HEK293 (cell line): ENCODE measurements around the gene INPP4B.

Experiments
- CTCF ChIA-PET: fragments of 350-600 bp; formaldehyde crosslinking; extraction: SDS; loops from one replicate; lab custom pipeline; 2021; ENCODE audit warnings: antibody characterized with exemption; lab: Yijun Ruan, JAX
- POLR2A ChIA-PET: fragments of 300-600 bp; formaldehyde crosslinking; extraction: SDS; loops from one replicate; lab custom pipeline; 2020; ENCODE audit warnings: antibody characterized with exemption, inconsistent platforms; lab: Yijun Ruan, JAX
- H3K27ac ChIP-seq: fragments of 200-500 bp; sonication (Bioruptor generic); 2 replicates; pipeline ENCODE4 v1.5.1; 2014; ENCODE audit warnings: low read depth, low read length, control low read depth, inconsistent platforms; ENCODE audit errors: extremely low read depth
- H3K36me3 ChIP-seq, 2 experiments: fragments of 200-500 bp in 1 of 2; sonication (Bioruptor generic) in 1 of 2; 1 replicate in 1 of 2; 2 replicates in 1 of 2; pipeline ENCODE4 v1.5.1; 2014 to 2017; ENCODE audit warnings: inconsistent platforms in 2 of 2, low read length in 2 of 2; ENCODE audit not compliant: control insufficient read depth in 2 of 2, insufficient read depth in 1 of 2
- H3K4me1 ChIP-seq: fragments of 200-500 bp; sonication (Bioruptor generic); 2 replicates; pipeline ENCODE4 v1.5.1; 2014; ENCODE audit warnings: mild to moderate bottlenecking, low read length, inconsistent platforms; ENCODE audit not compliant: control insufficient read depth, insufficient read depth
- H3K4me3 ChIP-seq: 2 replicates; pipeline ENCODE4 v1.5.1; 2011; ENCODE audit warnings: low read depth, mild to moderate bottlenecking, control low read depth, low read length, moderate library complexity
- H3K9me3 ChIP-seq: fragments of 200-500 bp; sonication (Bioruptor generic); 2 replicates; pipeline ENCODE4 v1.5.1; 2014; ENCODE audit warnings: low read depth, low read length, inconsistent platforms; ENCODE audit not compliant: control insufficient read depth, insufficient read depth
- MEIS1 ChIP-seq: sonication (generic); formaldehyde crosslinking; IDR thresholded peaks from 2 replicates; pipeline ENCODE4 v1.8.1; 2022; ENCODE audit warnings: missing genetic modification reagents, mild to moderate bottlenecking, borderline replicate concordance
- MZF1 ChIP-seq: fragments of 450-650 bp; formaldehyde crosslinking; IDR thresholded peaks from 2 replicates; pipeline ENCODE4 v1.5.1; 2017; ENCODE audit warnings: missing biosample characterization, missing genetic modification characterization, borderline replicate concordance
- SETDB1 ChIP-seq: IDR thresholded peaks from one replicate; pipeline ENCODE4 v1.6.1; 2017; ENCODE audit warnings: mild to moderate bottlenecking, low read length, moderate library complexity, mixed read lengths; ENCODE audit not compliant: insufficient read length
- TCF7L2 ChIP-seq: IDR thresholded peaks from 2 replicates; pipeline ENCODE4 v1.6.1; 2011; ENCODE audit warnings: low read depth, mild to moderate bottlenecking, inconsistent platforms, low read length, moderate library complexity, borderline replicate concordance
- TRIM28 ChIP-seq: IDR thresholded peaks from 2 replicates; pipeline ENCODE4 v1.6.1; 2011; ENCODE audit warnings: low read length, control low read depth, borderline replicate concordance
- ZBTB20 ChIP-seq: fragments of 450-650 bp; formaldehyde crosslinking; IDR thresholded peaks from 2 replicates; pipeline ENCODE4 v1.5.1; 2016; ENCODE audit warnings: missing biosample characterization, missing genetic modification characterization
- ZBTB48 ChIP-seq: fragments of 450-650 bp; formaldehyde crosslinking; IDR thresholded peaks from 2 replicates; pipeline ENCODE4 v1.5.1; 2016; ENCODE audit warnings: missing biosample characterization, missing genetic modification characterization
- ZBTB7A ChIP-seq: fragments of 450-650 bp; formaldehyde crosslinking; IDR thresholded peaks from 2 replicates; pipeline ENCODE4 v1.5.1; 2016; ENCODE audit warnings: low read depth, missing biosample characterization, missing genetic modification characterization
- ZNF114 ChIP-seq: fragments of 450-650 bp; formaldehyde crosslinking; IDR thresholded peaks from 2 replicates; pipeline ENCODE4 v1.5.0; 2017; ENCODE audit warnings: missing biosample characterization, missing genetic modification characterization
- ZNF184 ChIP-seq: fragments of 450-650 bp; IDR thresholded peaks from 2 replicates; pipeline ENCODE4 v1.5.1; 2018; ENCODE audit warnings: missing biosample characterization, mild to moderate bottlenecking, missing genetic modification characterization
- ZNF24 ChIP-seq: fragments of 450-650 bp; formaldehyde crosslinking; IDR thresholded peaks from 2 replicates; pipeline ENCODE4 v1.5.1; 2016; ENCODE audit warnings: missing biosample characterization, missing genetic modification characterization
- ZNF350 ChIP-seq: fragments of 450-650 bp; formaldehyde crosslinking; IDR thresholded peaks from 2 replicates; pipeline ENCODE4 v1.5.0; 2017; ENCODE audit warnings: missing biosample characterization, mild to moderate bottlenecking, missing genetic modification characterization
- ZNF391 ChIP-seq: fragments of 450-650 bp; formaldehyde crosslinking; IDR thresholded peaks from 2 replicates; pipeline ENCODE4 v1.5.1; 2016; ENCODE audit warnings: low read depth, missing biosample characterization, missing genetic modification characterization, borderline replicate concordance
- ZNF473 ChIP-seq: fragments of 450-650 bp; formaldehyde crosslinking; IDR thresholded peaks from 2 replicates; pipeline ENCODE4 v1.5.1; 2017; ENCODE audit warnings: missing biosample characterization, missing genetic modification characterization
- ZNF501 ChIP-seq: fragments of 450-650 bp; formaldehyde crosslinking; IDR thresholded peaks from 2 replicates; pipeline ENCODE4 v1.5.1; 2016; ENCODE audit warnings: missing biosample characterization, missing genetic modification characterization
- ZNF510 ChIP-seq: fragments of 450-650 bp; formaldehyde crosslinking; IDR thresholded peaks from 2 replicates; pipeline ENCODE4 v1.5.1; 2018; ENCODE audit warnings: mild to moderate bottlenecking, missing genetic modification characterization, missing biosample characterization; ENCODE audit not compliant: insufficient replicate concordance
- ZNF529 ChIP-seq: fragments of 450-650 bp; formaldehyde crosslinking; IDR thresholded peaks from 2 replicates; pipeline ENCODE4 v1.5.1; 2017; ENCODE audit warnings: missing genetic modification characterization, missing biosample characterization; ENCODE audit not compliant: insufficient replicate concordance
- ZNF548 ChIP-seq: fragments of 450-650 bp; formaldehyde crosslinking; IDR thresholded peaks from 2 replicates; pipeline ENCODE4 v1.5.1; 2016; ENCODE audit warnings: missing biosample characterization, missing genetic modification characterization
- ZNF555 ChIP-seq: fragments of 450-650 bp; formaldehyde crosslinking; conservative IDR thresholded peaks from 2 replicates; pipeline ENCODE4 v1.5.1; 2017; ENCODE audit warnings: missing biosample characterization, mild to moderate bottlenecking, missing genetic modification characterization, inconsistent platforms
- ZNF561 ChIP-seq: fragments of 450-650 bp; IDR thresholded peaks from 2 replicates; pipeline ENCODE4 v1.5.1; 2018; ENCODE audit warnings: missing biosample characterization, missing genetic modification characterization, borderline replicate concordance
- ZNF639 ChIP-seq: fragments of 450-650 bp; formaldehyde crosslinking; IDR thresholded peaks from 2 replicates; pipeline ENCODE4 v1.5.1; 2016; ENCODE audit warnings: missing biosample characterization, missing genetic modification characterization
- ZNF645 ChIP-seq: fragments of 450-650 bp; formaldehyde crosslinking; IDR thresholded peaks from 2 replicates; pipeline ENCODE4; 2016; ENCODE audit warnings: missing biosample characterization, missing genetic modification characterization
- ZNF664 ChIP-seq: fragments of 450-650 bp; formaldehyde crosslinking; IDR thresholded peaks from 2 replicates; pipeline ENCODE4 v1.5.1; 2016; ENCODE audit warnings: missing biosample characterization, missing genetic modification characterization
- ZXDB ChIP-seq: fragments of 450-650 bp; formaldehyde crosslinking; IDR thresholded peaks from 2 replicates; pipeline ENCODE4 v1.5.1; 2016; ENCODE audit warnings: missing biosample characterization, missing genetic modification characterization
- TF ChIP-seq, protein P1 (sequence below): fragments of 450-650 bp; formaldehyde crosslinking; optimal IDR thresholded peaks from 2 replicates; pipeline ENCODE3; 2016; ENCODE audit warnings: missing biosample characterization, mild to moderate bottlenecking, missing genetic modification characterization
- TF ChIP-seq, protein P2 (sequence below): fragments of 450-650 bp; formaldehyde crosslinking; IDR thresholded peaks from 2 replicates; pipeline ENCODE4 v1.5.1; 2016; ENCODE audit warnings: missing biosample characterization, missing genetic modification characterization

INPP4B gene

GRCh38 chr4:142660728-142661127 is 185.4 kb downstream of the INPP4B start (continued):
- TF ChIP-seq ZNF639 (tag by site-specific recombination) (no peak), ZBTB48 (tag by site-specific recombination) (no peak), TCF7L2 (no peak), ZNF391 (tag by site-specific recombination) (no peak), MZF1 (no peak), ZNF645 (tag by site-specific recombination) (no peak)
- TF ChIP-seq, protein P1, sequence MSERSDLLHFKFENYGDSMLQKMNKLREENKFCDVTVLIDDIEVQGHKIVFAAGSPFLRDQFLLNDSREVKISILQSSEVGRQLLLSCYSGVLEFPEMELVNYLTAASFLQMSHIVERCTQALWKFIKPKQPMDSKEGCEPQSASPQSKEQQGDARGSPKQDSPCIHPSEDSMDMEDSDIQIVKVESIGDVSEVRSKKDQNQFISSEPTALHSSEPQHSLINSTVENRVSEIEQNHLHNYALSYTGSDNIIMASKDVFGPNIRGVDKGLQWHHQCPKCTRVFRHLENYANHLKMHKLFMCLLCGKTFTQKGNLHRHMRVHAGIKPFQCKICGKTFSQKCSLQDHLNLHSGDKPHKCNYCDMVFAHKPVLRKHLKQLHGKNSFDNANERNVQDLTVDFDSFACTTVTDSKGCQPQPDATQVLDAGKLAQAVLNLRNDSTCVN (tag by site-specific recombination): no peak

DNA sequence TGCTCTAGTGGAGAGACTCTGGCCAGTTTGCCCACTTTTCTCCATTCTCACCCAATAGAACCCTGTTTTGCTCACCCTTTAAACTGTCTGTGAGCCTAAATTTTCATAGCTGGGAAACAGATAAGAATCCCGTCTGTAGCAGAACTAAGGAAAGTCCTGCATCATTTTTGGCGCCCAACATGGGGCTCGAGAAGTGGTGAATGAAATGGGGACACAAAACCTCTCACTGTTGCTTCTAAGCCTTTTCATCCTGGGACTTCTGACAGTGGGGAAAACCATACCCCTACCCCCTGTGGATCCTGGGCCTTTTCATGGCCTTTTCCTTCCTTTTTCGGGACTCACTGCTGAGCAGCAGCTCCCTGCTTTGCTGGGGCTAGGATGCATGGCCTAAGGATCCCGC is 189.9 kb downstream of the INPP4B start:
- Histone ChIP-seq H3K4me1 (no peaks in the 10 kb centered on the region), H3K27ac (no peak overlapping the region)
- CTCF ChIA-PET: no interaction called here
- TF ChIP-seq ZNF24 (no peak), ZNF510 (peak; percentile 42), SETDB1 (peak; percentile 81), TRIM28 (peak; percentile 95; the same call in 1 of the 2 replicates)
- TF ChIP-seq, all 188 proteins: peak for 3
- H3K9me3 ChIP-seq: no peaks in the 10 kb centered on the region
- POLR2A ChIA-PET: no interaction called here
- no peaks in the 10 kb centered on the region for H3K36me3 ChIP-seq
- H3K4me3 ChIP-seq: no peak overlapping the region

DNA sequence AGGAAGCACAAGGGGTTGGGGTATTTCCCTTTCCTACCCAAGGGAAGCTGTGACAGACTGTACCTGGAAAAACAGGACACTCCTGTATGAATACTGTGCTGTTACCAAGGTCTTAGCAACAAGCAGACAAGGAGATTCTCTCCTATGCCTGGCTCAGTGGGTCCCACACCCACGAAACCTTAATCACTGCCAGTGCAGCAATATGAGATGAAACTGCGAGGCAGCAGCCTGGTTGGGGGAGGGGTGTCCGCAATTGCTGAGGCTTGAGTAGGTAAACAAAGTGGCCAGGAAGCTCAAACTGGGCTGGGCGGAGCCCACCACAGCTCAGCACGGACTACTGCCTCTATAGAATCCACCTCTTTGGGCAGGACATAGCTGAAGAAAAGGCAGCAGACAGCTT is 197.7 kb downstream of the INPP4B start:
- POLR2A ChIA-PET: no interaction called here
- no peaks in the 10 kb centered on the region for H3K36me3 ChIP-seq
- H3K4me1 ChIP-seq: no peaks in the 10 kb centered on the region
- no peaks in the 10 kb centered on the region for H3K9me3 ChIP-seq
- CTCF ChIA-PET: no interaction called here
- TF ChIP-seq, protein P2, sequence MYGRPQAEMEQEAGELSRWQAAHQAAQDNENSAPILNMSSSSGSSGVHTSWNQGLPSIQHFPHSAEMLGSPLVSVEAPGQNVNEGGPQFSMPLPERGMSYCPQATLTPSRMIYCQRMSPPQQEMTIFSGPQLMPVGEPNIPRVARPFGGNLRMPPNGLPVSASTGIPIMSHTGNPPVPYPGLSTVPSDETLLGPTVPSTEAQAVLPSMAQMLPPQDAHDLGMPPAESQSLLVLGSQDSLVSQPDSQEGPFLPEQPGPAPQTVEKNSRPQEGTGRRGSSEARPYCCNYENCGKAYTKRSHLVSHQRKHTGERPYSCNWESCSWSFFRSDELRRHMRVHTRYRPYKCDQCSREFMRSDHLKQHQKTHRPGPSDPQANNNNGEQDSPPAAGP (tag by site-specific recombination): no peak
- no peak overlapping the region for H3K27ac ChIP-seq
- no peak overlapping the region for H3K4me3 ChIP-seq

DNA sequence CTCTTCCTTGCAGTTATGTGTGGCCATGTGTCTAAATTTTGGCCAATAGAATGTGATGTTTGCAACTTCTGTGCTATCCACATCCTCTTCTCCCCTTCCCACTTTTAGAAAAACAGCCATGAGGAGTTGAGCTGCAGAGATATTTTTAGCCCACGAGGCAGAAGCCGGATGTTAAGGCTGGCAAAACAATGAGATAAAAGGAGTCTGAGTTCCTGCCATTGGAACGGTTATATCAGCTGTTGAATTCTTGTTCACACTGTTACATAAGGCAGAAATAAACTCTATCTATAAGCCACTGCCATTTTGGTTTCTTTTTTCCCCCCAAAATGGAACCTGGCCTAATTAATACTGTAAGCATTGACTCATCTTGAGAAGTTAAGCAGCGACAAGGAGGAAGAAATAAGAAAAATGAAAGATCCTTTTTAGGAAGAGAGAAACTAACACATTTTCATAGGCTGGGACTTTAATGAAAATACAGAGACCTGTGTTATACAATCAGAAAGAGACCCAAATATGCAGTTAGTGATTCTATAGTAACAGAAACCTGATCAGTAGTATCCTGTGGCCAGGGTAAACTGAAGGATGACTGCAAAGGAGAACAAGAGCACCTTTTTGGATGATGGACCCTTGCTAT is 200.5 kb downstream of the INPP4B start:
- no peaks in the 10 kb centered on the region for H3K9me3 ChIP-seq
- POLR2A ChIA-PET: no interaction called here
- no peaks in the 10 kb centered on the region for H3K4me1 ChIP-seq
- H3K4me3 ChIP-seq: no peak overlapping the region
- TF ChIP-seq MEIS1 (CRISPR knock-in tag) (no peak), ZNF561 (no peak), ZNF664 (tag by site-specific recombination) (no peak), ZNF501 (tag by site-specific recombination) (no peak), ZNF555 (no peak), ZBTB20 (tag by site-specific recombination) (no peak), ZBTB7A (tag by site-specific recombination) (no peak), ZNF529 (tag by site-specific recombination) (no peak), ZXDB (tag by site-specific recombination) (no peak), ZNF114 (no peak), ZNF350 (tag by site-specific recombination) (no peak), ZNF473 (tag by site-specific recombination) (no peak), ZNF548 (tag by site-specific recombination) (no peak), ZNF184 (tag by site-specific recombination) (no peak)
- CTCF ChIA-PET: no interaction called here
- no peak overlapping the region for H3K27ac ChIP-seq
- H3K36me3 ChIP-seq: no peaks in the 10 kb centered on the region
